Left renal cortex interstitium (tissue), 4 donors: ENCODE measurements around the gene PRSS53. TPM values are rescaled to one million over a fixed set of nuclear protein-coding genes. Genes with fewer than 3 reads are reported as not detected.
A peak's percentile ranks its signal among the peaks of the same experiment; 100 is the strongest.

Experiments
- DNase-seq, 4 donors: peaks; one replicate each; pipeline ENCODE4 v3.0.0-alpha.2; 2013; ENCODE audit warnings: low read depth in 4 of 4, low spot score in 2 of 4, missing footprints in 1 of 4
- polyA plus RNA-seq, 4 donors: library from polyadenylated mRNA; unstranded; fragments of 120-200 nt; gene quantifications; one replicate each; pipeline ENCODE4 v1.2.1, GENCODE V29; 2013; ENCODE audit not compliant: insufficient read length in 4 of 4

PRSS53 gene
- polyA plus RNA-seq, 4 donors = 0.48 to 2.1 (median 1.3) TPM

DNA sequence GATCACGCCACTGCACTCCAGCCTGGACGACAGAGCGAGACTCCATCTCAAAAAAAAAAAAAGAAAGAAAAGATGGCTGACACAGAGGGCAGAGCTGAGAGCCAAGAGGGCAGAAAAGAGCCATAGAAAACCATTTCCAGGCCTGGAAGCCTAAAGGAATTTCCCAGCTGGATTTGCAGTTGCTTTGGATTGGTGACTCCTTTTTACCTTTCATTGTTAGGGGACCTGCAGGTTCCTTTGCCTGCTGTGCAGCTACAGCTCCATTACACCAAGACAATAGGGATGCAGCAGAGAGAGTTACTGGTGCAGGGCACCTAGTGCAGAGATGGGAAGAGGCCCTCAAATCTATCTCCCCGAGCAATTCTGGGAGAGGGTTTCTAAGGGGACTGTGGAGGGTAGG lies 33.1 kb downstream of the PRSS53 start:
- no peak for DNase-seq

DNA sequence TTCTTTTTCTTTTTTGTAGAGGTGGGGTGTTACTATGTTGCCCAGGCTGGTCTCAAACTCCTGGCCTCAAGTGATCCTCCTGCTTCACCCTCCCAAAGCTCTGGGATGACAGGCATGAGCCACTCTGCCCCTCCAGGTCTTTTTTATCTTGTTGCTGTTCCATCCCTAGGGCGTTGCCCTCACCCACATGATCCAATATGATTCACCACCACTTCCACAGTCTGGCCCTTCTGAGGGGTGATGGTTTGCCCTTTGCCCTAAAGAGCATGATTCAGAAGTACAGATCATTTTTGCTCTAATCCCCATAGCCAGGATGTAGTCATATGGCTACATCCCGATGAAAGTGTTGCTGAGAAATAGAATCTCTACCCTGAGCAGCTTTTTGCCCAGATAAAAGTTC lies 36.6 kb downstream of the PRSS53 start:
- DNase-seq = no peak

DNA sequence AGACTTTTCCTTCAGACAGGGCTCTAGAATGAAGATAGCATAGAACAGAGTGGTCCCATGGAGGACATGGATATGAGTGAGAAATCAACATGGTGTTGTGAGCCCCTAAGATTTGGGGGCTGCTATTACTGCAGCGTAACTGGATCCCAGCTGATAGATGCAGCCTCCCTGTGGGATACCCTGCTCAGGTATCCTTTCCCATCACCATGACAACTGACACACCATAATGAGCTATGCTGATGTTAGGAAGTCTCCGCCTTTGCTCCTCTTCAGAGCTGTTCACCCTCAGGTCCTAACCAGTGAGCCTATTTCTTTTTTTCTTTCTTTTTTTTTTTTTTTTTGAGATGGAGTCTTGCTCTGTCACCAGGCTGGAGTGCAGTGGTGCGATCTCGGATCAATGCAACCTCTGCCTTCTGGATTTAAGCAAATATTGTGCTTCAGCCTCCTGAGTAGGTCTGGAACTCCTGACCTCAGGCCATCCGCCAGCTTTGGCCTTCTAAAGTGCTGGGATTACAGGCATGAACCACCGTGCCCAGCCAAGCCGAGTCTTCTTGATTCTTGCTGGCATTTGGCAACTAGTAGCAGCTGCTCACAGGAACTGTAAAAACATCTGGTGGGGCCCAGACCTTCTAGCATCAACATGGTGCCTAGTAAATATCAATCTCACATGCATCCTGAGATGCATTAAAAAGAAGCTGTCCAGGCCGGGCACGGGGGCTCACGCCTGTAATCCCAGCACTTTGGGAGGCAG lies 38.3 kb downstream of the PRSS53 start:
- DNase-seq = no peak

DNA sequence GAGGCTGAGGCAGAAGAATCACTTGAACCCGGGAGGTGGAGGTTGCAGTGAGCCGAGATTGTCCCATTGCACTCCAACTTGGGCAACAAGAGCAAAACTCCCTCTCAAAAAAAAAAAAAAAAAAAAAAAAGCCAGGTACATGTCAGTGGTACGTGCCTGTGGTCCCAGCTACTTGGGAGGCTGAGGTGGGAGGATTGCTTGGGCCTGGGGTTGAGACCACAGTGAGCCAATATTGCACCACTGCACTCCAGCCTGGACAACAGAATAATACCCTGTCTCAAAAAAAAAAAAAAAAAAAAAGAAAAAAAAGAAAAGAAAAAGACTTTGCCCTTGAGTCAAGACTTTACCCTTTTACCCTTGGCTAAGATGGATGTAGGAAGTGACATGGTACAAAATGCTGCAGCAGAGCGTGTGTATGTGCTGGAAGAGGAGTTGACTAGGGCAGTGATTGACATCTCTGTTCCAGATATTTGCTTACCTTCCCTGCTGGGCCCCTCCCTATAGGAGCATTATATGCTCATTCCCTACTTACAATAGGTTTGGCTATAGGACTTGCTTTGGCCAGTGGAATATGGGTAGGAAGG lies 44.8 kb downstream of the PRSS53 start:
- DNase-seq = no peak

DNA sequence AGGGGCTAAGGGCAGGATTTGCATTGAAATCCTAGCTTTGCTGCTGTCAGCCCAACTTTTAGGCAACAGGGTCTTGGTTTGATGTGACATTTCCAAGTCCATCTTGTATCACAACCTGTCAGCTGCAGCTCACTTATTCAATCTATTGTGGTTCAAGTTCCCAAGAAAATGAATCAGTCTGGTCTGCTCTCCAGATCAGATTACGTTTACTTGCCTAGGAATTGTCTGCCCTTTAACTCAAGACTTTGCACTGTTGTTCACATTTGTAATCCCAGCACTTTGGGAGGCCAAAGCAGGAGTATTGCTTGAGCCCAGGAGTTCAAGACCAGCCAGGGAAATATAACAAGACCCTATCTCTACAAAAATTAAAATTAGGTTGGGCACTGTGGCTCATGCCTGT lies 45.4 kb downstream of the PRSS53 start:
- no peak for DNase-seq

DNA sequence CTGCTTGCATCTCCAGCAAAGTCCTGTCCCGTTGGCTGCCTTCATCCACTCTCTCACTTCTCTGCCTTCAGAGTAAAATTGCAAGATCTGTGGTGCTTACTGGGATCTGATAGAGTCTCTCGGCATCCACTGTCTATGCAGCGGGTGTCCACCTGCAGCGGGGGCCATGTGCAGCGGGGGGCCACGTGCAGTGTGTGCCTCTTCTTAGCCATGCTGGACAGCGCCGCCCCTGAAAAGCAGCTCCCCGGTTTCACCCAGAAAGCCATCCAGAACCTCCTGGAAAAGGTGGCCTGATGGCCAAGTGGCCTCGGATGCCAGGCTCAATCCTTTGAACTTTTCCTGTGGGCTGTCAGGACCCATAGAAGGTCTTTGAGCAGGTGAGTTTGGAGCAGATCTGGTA lies 45.9 kb downstream of the PRSS53 start:
- no peak for DNase-seq

DNA sequence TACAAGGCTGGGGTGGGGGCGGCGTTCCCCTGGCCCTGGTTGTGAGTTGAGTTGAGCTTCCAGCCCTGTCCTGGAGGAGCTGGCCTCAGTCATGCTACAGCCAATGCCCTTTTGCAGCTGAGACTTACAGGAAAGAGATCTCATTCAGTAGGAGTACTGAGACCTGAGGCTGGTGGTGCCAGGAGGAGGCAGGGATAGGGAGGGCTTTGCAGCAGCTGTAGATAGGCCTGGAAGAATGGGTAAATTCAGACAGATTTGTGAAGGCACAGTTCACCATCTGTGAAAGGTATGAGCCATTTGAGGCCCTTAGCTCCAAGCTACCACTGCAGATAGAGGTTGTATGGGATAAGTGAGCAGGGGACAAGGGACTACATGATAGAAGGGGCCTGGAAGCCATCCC lies 49.8 kb downstream of the PRSS53 start:
- DNase-seq = no peak

DNA sequence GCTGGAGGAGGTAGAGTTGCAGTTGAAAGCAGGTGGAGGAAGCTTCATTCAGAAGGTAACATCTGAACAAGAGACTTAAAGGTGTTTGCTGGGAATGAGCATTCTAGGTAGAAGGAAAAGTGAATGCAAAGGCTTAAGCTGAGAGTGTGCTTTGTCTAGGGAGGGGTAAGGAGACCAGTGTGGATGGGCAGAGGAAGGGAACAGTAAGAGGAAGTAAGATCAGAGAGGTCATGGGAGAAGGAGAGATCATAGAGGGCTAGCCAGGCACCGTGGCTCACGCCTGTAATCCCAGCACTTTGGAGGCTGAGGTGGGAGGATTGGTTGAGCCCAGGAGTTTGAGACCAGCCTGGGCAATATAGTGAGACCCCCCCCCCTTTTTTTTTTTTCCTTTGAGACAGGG lies 52.1 kb downstream of the PRSS53 start:
- DNase-seq = no peak

DNA sequence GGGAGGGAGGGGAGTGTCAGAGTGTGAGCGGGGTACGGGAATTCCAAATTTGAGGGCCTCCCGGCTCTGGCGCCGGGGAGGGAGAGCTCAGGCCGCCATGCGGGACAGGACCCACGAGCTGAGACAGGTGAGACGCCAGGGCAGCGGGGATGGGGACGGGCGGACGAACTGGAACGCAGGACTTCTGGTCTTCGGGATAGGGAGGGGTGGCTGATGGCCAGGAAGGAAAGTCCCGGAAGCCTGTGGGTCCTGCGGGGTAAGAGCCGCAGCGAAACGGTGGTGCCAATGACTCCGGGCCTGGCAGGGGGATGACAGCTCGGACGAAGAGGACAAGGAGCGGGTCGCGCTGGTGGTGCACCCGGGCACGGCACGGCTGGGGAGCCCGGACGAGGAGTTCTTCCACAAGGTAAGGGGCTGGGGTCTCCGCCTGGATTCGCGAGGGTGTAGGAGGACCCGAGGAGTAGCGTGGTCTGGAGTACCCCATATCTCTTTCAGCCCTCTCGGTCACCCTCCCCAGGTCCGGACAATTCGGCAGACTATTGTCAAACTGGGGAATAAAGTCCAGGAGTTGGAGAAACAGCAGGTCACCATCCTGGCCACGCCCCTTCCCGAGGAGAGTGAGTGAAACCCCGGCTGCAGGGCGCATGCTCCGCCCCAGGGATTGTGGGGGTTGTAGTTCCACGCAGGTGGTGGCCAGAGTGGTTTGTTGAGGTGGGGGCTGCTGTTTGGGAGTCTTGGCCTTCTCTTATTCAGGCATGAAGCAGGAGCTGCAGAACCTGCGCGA lies 54.8 kb downstream of the PRSS53 start:
- peak in 2 of 4 donors; percentile 45 to 81 for DNase-seq

Other genes starting within 250 kb of the PRSS53 start
- gene BCL7C, start 194.9 kb downstream of the PRSS53 start, polyA plus RNA-seq = 10 to 100 TPM; 38.4 to 57.2 (median 44.5) TPM
- 1 to 10 TPM; 6.2 to 9.8 (median 7.7) TPM for gene CTF1, start 192.3 kb downstream of the PRSS53 start, polyA plus RNA-seq
- 10 to 100 TPM; 16.3 to 38.8 (median 27.4) TPM for gene FBXL19, start 165.4 kb downstream of the PRSS53 start, polyA plus RNA-seq
- gene ORAI3, start 139.9 kb downstream of the PRSS53 start, polyA plus RNA-seq = 10 to 100 TPM; 18.7 to 22.5 (median 20.3) TPM
- gene SETD1A, start 131.2 kb downstream of the PRSS53 start, polyA plus RNA-seq = 10 to 100 TPM; 15.3 to 23.3 (median 18.6) TPM
- 10 to 100 TPM in 2 of 4 donors, 1 to 10 TPM in 2; 7.2 to 12.0 (median 9.4) TPM for gene HSD3B7, start 103.7 kb downstream of the PRSS53 start, polyA plus RNA-seq
- gene STX1B, start 78.3 kb downstream of the PRSS53 start, polyA plus RNA-seq = 1 to 10 TPM in 3 of 4 donors, under 1 TPM in 1; 0.73 to 3.0 (median 1.8) TPM
- gene STX4, start 55.4 kb downstream of the PRSS53 start, polyA plus RNA-seq = 10 to 100 TPM; 35.6 to 44.6 (median 41.2) TPM
- gene ZNF668, start 14.7 kb downstream of the PRSS53 start, polyA plus RNA-seq = 1 to 10 TPM; 4.1 to 7.2 (median 6.5) TPM
- 10 to 100 TPM; 11.0 to 19.1 (median 12.5) TPM for gene ZNF646, start 14.5 kb downstream of the PRSS53 start, polyA plus RNA-seq
- gene VKORC1, start 5.9 kb upstream of the PRSS53 start, polyA plus RNA-seq = 10 to 100 TPM; 68.3 to 92.8 (median 73.0) TPM
- gene BCKDK, start 19.4 kb upstream of the PRSS53 start, polyA plus RNA-seq = 10 to 100 TPM; 34.5 to 48.8 (median 41.0) TPM
- gene KAT8, start 28.7 kb upstream of the PRSS53 start, polyA plus RNA-seq = 10 to 100 TPM; 56.6 to 86.1 (median 70.4) TPM
- 10 to 100 TPM; 53.9 to 77.2 (median 67.5) TPM for gene PRSS8, start 46.8 kb upstream of the PRSS53 start, polyA plus RNA-seq
- gene PRSS36, start 61.1 kb upstream of the PRSS53 start, polyA plus RNA-seq = 1 to 10 TPM in 3 of 4 donors, under 1 TPM in 1; 0.92 to 1.7 (median 1.3) TPM
- 100 to 1,000 TPM; 571 to 934 (median 698) TPM for gene FUS, start 91.2 kb upstream of the PRSS53 start, polyA plus RNA-seq
- gene PYCARD, start 113.8 kb upstream of the PRSS53 start, polyA plus RNA-seq = 10 to 100 TPM in 2 of 4 donors, 1 to 10 TPM in 2; 7.5 to 17.9 (median 10.9) TPM
- gene TRIM72, start 125.2 kb upstream of the PRSS53 start, polyA plus RNA-seq = under 1 TPM; 0.05 to 0.17 (median 0.09) TPM
- not detected for gene PYDC1, start 128.2 kb upstream of the PRSS53 start, polyA plus RNA-seq
- gene ITGAM, start 171.0 kb upstream of the PRSS53 start, polyA plus RNA-seq = 1 to 10 TPM; 1.5 to 3.2 (median 2.6) TPM